DMS153 treated with DMSO at 0.1 percent for 48 hours (cell line): ENCODE measurements around the gene MRFAP1.
"Not testable (repeated sequence)": the region's sequence is repeated elsewhere in the genome, so short reads cannot be mapped to it uniquely, and the experiment has no call there.

Experiments
- DNase-seq: peaks from one replicate; lab custom pipeline; 2025; ENCODE audit not compliant: unreplicated experiment; lab: John Stamatoyannopoulos, UW

Gene MRFAP1

DNA sequence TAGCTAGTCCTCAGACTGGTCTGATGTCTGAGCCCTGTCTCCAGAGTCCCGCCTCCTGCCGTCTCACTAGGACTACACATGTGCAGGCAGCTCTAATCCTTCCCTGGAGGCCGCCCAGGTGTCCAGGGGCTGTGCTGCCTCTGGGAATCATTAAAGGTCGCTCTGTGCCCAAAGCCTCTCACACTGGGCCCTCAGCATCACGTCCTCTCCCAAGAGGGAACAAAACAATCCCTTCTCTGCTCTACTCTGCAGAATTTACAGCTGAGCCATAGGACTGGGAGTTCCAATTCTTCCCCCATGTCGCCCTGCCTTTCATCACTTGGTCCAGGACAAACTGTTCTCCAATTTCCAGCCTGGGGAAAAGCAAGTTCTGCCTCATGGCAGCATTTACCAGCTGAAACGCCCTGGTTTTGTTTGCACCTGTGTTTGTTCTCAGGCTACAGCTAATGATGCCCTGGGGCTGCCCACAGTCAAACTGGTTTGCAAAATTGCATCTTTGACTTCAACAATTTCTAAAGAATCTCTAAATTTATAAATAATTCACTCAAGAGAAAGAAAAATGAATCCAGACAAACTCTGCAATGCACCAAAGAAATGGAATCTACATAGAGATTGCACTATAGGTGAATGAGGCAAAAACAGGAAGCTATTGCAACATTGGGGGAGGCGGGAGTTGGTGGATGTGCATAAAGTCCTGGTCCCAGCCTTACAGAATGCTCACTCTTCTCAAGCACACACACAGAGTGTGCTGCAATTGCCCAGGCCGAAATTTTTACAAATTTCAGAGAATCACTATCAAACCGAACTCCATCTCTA lies 7.2 kb upstream of the MRFAP1 start:
- DNase-seq: no peak

DNA sequence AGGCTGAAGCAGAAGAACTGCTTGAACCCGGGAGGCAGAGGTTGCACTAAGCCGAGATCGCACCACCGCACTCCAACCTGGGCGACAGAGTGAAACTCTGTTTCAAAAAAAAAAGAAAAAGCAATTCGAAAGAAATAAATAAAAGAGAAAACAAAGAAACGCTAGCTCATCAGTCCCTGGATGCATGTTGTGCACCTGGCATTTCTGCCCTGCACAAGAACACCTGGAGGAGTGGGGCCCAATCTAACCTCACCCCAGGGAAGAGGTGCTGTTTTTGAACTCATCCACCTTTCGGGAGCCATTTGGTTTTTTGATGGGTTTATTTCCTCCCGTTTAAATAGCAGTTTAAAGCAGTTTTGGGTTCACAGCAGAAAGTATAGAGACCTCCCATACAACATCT lies 5.7 kb upstream of the MRFAP1 start:
- DNase-seq: no peak

- DNase-seq: no peak
These were observed 1.3 kb upstream of the MRFAP1 start for GRCh38 chr4:6639137-6639680.

- no peak for DNase-seq
These were observed 882 bp downstream of the MRFAP1 start for GRCh38 chr4:6641164-6641970.

- no peak for DNase-seq
These were observed 1.5 kb downstream of the MRFAP1 start for GRCh38 chr4:6641971-6642320.

DNA sequence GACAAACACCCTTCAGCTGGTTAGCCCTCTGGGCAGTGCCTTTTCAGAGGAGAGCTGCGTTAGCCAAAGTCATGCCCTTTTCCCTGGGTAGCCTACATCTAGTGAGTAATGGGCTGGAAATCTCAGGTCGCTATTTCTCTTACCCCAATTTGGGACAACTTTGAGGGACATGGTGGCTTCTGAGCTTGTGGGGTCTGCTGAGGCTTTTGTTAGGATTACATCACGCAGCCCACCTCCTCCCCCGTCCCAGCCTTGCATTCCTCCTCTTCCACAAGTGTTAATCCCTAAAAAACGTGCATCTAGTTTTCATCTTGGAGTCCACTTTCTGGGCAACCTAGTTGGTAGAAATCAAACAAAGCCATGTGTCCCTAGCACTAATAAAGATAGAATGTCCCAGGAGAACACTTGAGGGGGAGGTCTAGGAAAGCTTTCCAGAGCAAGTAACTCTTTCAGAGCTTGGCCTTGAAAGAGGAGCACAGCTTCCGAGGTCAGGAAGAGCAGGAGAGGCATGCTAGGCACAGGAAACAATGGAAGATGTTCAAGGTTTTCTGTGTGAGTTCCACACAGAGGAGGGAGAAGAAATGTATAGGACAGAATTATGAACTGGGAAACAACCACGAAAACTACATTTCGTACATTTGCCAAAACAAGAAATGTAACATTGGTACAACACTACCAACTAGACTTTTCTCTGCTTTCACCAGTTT lies 2.8 kb downstream of the MRFAP1 start:
- no peak for DNase-seq

GRCh38 chr4:6644792-6645530 lies 4.5 kb downstream of the MRFAP1 start:
- DNase-seq: no peak

DNA sequence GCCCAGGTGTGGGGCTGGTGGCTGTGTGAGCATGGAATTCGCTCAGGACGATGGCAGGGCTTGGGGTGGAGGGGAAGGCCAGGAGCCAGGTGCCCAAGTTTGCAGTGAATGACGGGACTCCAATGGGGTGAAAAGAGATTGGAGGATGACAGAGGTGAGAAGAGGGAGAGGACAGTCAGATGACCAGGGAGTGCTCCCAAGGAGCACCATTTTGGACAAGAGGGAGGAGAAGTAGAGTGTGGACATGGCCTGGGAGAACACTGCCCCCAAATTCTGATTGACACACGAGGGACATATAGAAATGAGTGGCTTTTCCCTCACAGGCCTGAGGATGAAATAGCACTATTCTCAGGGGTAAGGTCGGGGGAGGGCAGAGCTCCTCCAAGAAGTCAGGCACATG lies 6.7 kb downstream of the MRFAP1 start:
- DNase-seq: no peak

GRCh38 chr4:6647582-6648230 lies 7.2 kb downstream of the MRFAP1 start:
- no peak for DNase-seq

GRCh38 chr4:6649216-6649615 lies 8.7 kb downstream of the MRFAP1 start:
- DNase-seq: no peak

DNA sequence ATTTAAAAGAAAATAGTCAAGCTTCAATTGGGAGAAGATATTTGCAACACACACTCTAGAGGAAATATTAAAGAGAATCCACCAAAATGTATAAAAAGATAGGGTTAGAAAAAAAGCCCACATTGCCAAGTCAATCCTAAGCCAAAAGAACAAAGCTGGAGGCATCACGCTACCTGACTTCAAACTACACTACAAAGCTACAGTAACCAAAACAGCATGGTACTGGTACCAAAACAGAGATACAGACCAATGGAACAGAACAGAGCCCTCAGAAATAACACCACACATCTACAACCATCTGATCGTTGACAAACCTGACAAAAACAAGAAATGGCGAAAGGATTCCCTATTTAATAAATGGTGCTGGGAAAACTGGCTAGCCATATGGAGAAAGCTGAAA lies 13.7 kb downstream of the MRFAP1 start:
- not testable (repeated sequence) for DNase-seq

DNA sequence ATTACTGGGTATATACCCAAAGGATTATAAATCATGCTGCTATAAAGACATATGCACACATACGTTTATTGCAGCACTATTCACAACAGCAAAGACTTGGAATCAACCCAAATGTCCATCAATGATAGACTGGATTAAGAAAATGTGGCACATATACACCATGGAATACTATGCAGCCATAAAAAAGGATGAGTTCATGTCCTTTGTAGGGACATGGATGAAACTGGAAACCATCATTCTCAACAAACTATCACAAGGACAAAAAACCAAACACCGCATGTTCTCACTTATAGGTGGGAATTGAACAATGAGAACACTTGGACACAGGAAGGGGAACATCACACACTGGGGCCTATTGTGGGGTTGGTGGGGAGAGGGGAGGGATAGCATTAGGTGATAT lies 14.8 kb downstream of the MRFAP1 start:
- not testable (repeated sequence) for DNase-seq

GRCh38 chr4:6655924-6656323 lies 15.4 kb downstream of the MRFAP1 start:
- no peak for DNase-seq

GRCh38 chr4:6657242-6658208 lies 17.0 kb downstream of the MRFAP1 start:
- no peak for DNase-seq

- no peak for DNase-seq
These were observed 17.7 kb downstream of the MRFAP1 start for GRCh38 chr4:6658209-6658595.

DNA sequence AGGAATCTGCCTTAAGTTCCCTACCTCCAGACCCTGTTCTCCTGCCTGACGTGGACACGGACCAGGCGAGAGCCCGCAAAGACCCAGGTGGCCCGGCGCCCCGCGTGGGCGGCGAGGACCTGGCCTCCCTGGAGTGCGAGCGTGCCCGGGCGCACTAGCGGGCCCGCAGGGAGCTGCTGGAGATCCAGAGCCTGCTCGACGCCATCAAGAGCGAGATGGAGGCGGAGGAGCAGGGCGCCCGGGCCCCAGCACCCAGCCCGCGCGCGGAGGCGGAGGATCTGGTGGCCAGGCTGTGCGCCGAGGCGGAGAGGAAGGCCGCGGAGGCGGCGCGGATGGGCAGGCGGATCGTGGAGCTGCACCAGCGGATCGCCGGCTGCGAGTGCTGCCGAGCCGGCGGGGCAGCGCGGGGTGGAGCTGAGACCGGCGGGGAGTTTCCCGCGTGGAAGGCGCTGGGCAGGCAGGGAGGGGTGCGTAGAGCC lies 18.2 kb downstream of the MRFAP1 start:
- no peak for DNase-seq

DNA sequence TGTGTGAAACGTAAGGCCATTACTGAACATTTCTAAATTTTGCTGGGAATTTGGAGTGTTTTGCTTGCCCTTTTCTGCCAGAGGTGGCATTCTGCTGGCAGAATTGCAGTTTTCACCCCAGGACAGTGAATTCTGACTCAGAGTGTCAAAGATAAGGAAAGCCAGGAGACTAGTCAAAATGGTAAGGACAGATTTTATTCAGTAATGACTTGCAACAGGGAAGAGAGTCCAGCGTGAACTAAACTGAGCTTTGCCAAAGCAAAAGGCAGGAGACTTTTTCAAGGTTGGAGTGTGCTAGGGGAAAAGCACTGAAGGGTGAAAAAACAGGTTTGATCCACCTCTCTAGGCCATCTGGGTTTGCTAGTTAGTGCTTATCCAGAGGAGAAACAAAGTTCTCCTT lies 19.4 kb downstream of the MRFAP1 start:
- DNase-seq: no peak

- no peak for DNase-seq
These were observed 19.9 kb downstream of the MRFAP1 start for GRCh38 chr4:6660430-6660829.

- no peak for DNase-seq
These were observed 22.1 kb downstream of the MRFAP1 start for GRCh38 chr4:6662591-6662990.
